ENCODE data around the gene TXNDC11.
A peak's percentile ranks its signal among the peaks of the same experiment; 100 is the strongest.

TXNDC11 gene

GRCh38 chr16:11752856-11753255 is 10.2 kb upstream of the TXNDC11 start:
- DNase-seq: no peak

GRCh38 chr16:11750056-11750455 is 7.4 kb upstream of the TXNDC11 start:
- DNase-seq: no peak

GRCh38 chr16:11748404-11749254 is 6.0 kb upstream of the TXNDC11 start:
- DNase-seq: no peak

- no peak for DNase-seq
Measured at GRCh38 chr16:11747949-11748403, 5.3 kb upstream of the TXNDC11 start.

GRCh38 chr16:11744075-11744470 is 1.4 kb upstream of the TXNDC11 start:
- DNase-seq: no peak

GRCh38 chr16:11743308-11744074 is 834 bp upstream of the TXNDC11 start:
- DNase-seq: peak; percentile 50

GRCh38 chr16:11742093-11742535 is 543 bp downstream of the TXNDC11 start:
- peak; percentile 69 for DNase-seq

- no peak for DNase-seq
Measured at GRCh38 chr16:11740567-11740966, 2.1 kb downstream of the TXNDC11 start.

GRCh38 chr16:11738742-11739544 is 3.7 kb downstream of the TXNDC11 start:
- DNase-seq: no peak

- no peak for DNase-seq
Measured at GRCh38 chr16:11737713-11738112, 4.9 kb downstream of the TXNDC11 start.

- DNase-seq: no peak
Measured at GRCh38 chr16:11736903-11737302, 5.8 kb downstream of the TXNDC11 start.

GRCh38 chr16:11735787-11736186 is 6.9 kb downstream of the TXNDC11 start:
- no peak for DNase-seq

GRCh38 chr16:11734653-11735043 is 8.0 kb downstream of the TXNDC11 start:
- no peak for DNase-seq

- no peak for DNase-seq
Measured at GRCh38 chr16:11734025-11734652, 8.5 kb downstream of the TXNDC11 start.

GRCh38 chr16:11731222-11731621 is 11.4 kb downstream of the TXNDC11 start:
- DNase-seq: no peak

- DNase-seq: no peak
Measured at GRCh38 chr16:11729787-11730186, 12.9 kb downstream of the TXNDC11 start.

GRCh38 chr16:11727796-11728543 is 14.7 kb downstream of the TXNDC11 start:
- DNase-seq: no peak

- no peak for DNase-seq
Measured at GRCh38 chr16:11726008-11726407, 16.6 kb downstream of the TXNDC11 start.

- DNase-seq: no peak
Measured at GRCh38 chr16:11725457-11725856, 17.2 kb downstream of the TXNDC11 start.

GRCh38 chr16:11722468-11722808 is 20.2 kb downstream of the TXNDC11 start:
- no peak for DNase-seq

- no peak for DNase-seq
Measured at GRCh38 chr16:11721781-11722467, 20.7 kb downstream of the TXNDC11 start.
